HG03280 (cell line): ENCODE measurements around the gene LRIT2.
A peak's percentile ranks its signal among the peaks of the same experiment; 100 is the strongest.
"Not testable (repeated sequence)": the region's sequence is repeated elsewhere in the genome, so short reads cannot be mapped to it uniquely, and the experiment has no call there.

Source experiments
- ATAC-seq: cut with Tn5 transposase; IDR thresholded peaks from one replicate; pipeline ENCODE4 v1.9.1; 2021; ENCODE audit warnings: mild to moderate bottlenecking, moderate library complexity; ENCODE audit not compliant: unreplicated experiment

LRIT2 gene

GRCh38 chr10:84188815-84189214, 36.5 kb downstream of the LRIT2 start:
- ATAC-seq = no peak

- ATAC-seq = no peak
These were observed 39.7 kb downstream of the LRIT2 start for GRCh38 chr10:84185526-84186175.

- ATAC-seq = no peak
These were observed 40.8 kb downstream of the LRIT2 start for GRCh38 chr10:84184517-84184916.

DNA sequence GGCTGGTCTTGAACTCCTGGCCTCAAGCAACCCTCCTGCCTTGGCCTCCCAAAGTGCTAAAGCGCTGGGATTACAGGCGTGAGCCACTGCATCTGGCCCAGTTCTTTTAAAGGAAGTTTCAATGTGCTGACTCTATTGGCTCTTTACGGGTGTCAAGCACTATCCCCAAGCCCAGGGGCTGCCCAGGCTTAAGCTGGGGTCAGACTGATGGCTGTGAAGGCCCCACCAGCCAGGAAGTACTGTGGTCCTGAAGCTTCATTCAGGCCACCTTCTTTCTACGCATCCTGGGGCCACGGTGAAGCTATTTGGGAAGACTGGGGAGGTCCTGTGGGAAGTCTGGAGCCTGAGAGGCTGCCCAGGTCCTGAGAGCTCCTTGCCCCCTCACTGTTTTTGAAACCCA, 43.7 kb downstream of the LRIT2 start:
- ATAC-seq = no peak

DNA sequence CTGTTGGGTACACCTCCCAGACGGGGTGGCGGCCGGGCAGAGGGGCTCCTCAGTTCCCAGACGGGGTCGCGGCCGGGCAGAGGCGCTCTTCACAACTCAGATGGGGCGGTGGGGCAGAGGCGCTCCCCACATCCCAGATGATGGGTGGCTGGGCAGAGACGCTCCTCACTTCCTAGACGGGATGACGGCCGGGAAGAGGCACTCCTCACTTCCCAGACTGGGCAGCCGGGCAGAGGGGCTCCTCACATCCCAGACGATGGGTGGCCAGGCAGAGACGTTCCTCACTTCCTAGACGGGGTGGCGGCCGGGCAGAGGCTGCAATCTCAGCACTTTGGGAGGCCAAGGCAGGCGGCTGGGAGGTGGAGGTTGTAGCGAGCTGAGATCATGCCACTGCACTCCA, 45.0 kb downstream of the LRIT2 start:
- ATAC-seq = not testable (repeated sequence)

- ATAC-seq = peak; percentile 89
These were observed 46.2 kb downstream of the LRIT2 start for GRCh38 chr10:84179059-84179710.

GRCh38 chr10:84178160-84178609, 47.2 kb downstream of the LRIT2 start:
- ATAC-seq = no peak

- ATAC-seq = no peak
These were observed 47.7 kb downstream of the LRIT2 start for GRCh38 chr10:84177541-84178141.

DNA sequence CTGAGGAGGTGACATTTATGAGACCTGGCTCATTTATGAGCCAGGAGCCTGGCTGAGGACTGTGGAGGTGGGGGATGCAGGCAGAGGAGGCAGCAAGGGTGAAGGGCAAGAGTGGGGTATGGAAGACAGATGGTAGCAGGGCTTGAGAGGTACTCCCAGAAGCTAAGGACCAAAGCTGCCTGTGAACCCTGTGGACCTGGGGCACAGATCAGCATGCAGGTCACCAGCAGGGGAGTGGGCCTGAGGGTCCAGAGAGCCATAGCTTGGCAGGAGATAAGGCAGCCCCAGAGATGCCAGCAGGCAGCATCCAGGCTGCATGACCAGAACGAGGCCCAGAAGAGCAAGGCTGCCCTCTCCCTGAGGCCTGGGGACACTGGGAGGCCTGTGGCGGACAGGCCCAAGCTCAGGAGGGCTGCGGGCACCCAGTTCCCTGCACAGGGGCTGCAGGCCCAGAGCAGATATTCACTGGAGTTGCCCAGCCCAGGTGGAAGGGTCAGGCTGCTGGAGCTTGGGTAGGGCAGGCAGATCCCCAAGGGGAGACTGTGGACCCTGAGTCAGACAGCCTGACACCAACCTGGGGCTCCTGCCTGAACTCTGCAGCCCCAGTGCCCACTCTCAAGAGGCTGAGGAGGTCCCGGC, 48.4 kb downstream of the LRIT2 start:
- no peak for ATAC-seq

DNA sequence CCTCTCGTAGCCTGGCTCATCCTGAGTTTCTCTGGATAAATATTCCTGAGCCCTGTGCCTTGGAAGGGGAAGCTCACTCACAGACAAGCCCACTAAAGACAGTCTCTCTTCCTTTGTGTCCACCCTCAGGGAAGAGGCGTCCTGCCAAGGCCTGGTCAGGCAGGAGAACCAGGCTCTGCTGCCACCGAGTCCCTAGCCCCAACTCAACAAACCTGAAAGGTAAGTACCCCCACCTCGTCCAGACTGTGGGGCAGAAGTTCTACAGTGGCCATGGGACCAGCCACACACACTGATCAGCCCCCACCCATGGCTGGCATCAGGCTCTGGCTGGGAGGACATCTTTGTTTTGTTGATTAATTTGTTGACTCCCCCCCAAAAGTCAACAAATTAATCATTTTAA, 49.0 kb downstream of the LRIT2 start:
- ATAC-seq = no peak

GRCh38 chr10:84175436-84175835, 49.9 kb downstream of the LRIT2 start:
- no peak for ATAC-seq

- no peak for ATAC-seq
These were observed 51.8 kb downstream of the LRIT2 start, which contains the start of gene GPR15LG for GRCh38 chr10:84173501-84173929. TSS of gene GPR15LG (plus strand) at chr10:84173801. CDS start at chr10:84173852, 51 bp downstream.

GRCh38 chr10:84172467-84173356, 52.6 kb downstream of the LRIT2 start:
- ATAC-seq = peak; percentile 43

GRCh38 chr10:84171700-84172466, 53.5 kb downstream of the LRIT2 start:
- ATAC-seq = peak; percentile 23

- not testable (repeated sequence) for ATAC-seq
These were observed 54.1 kb downstream of the LRIT2 start for GRCh38 chr10:84171237-84171636.
